ENCODE results near the gene SH3TC1.

Gene SH3TC1

DNA sequence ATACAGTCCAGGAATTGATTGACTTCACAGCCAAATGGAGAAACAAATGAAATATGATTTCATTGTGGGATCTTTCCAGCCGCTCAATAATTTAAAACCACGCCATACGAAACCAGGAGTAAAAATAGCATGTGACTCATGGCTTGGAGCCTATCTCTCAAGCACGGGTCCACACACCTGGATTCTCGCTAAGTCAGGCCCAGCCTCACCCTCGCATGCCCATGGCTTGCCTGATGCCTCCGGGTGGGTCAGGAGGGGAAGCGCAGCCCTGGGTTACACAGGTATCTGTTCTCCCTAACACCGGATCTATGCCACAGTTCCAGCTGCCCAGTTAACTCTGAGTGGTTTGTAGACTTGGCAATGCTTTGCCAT lies 34.9 kb upstream of the SH3TC1 start:
- DNase-seq: no peak

DNA sequence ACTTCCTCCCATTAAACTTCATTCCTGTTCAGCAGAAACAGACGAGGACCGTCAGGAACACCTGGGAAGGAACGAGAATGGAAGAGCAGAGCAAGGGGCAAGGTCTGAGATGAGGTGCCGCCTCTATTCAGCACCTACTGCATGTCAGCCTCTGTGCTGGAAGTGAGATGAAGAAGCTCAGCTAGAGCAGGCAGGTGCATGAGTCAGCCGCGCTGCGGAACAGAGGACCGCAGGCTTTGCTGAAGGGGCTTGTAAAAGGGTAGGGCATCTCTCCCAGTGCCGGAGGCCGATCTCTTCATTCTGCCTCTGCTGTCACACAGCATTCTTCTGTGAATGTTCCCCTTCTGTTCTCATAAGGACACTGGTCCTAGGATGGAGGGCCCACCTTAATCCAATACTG lies 34.4 kb upstream of the SH3TC1 start:
- DNase-seq: no peak

DNA sequence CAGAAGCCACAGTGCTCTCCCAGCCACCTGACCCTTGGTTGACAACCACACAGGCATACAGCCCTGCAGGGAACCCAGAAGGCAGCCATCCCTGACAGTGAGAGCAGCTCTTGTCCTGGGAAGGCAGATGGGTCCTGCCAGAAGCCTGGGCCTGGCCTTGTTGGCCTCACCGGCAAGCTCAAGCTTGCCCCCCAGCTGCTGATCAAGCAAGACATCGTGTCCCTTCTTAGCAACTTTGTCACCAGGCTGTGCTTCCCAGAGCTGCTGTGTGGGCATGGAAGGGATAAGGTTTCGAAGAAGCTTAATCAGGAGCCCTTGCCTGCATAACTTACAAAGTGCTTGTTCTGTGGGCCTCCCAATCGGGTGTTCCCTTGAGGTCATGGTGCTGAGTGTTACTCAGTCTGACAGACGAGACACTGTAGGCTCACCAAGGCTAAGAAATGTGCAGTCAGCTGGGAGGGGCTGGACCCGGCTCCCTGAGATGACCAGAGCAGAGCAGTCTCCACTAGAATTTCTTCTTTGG lies 33.7 kb upstream of the SH3TC1 start:
- no peak for DNase-seq

DNA sequence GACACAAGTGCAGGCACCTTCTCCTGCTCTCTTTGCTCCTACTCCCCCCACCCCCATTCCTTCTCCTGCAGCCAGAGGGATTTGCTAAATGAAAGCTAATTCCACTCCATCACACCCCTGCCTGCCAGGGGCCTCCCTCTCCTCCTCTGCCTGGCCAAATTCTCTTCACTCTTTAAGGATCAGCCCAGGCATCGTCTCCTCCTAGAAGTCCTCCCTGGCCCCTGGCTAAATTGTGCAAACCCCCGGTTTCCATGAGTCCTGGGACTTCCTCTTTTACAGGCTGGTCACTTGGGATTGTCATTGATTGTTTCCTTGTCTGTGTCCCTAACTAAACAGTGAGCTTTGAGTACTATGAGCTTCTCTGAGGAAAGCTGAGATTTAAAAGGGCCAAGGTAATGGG lies 31.8 kb upstream of the SH3TC1 start:
- no peak for DNase-seq

DNA sequence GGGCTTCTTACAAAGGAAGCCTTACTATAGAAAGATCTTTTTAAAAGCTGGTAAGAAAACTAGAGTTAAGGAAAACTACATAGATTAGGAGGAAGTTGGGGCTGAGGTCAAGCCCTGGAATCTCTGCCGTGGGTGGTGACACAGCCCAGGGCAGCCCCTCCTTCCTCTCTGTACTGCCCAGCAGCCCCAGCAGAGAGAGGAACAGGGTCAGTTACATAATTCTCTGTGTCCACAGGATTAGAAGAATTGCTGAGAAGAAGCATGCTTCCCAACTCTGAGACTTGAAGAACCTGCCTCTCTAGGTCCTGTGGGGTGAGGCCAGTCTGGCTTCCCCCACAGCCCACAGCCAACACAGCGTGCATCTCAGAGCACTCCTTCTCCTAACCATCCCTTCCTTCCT lies 31.3 kb upstream of the SH3TC1 start:
- no peak for DNase-seq

DNA sequence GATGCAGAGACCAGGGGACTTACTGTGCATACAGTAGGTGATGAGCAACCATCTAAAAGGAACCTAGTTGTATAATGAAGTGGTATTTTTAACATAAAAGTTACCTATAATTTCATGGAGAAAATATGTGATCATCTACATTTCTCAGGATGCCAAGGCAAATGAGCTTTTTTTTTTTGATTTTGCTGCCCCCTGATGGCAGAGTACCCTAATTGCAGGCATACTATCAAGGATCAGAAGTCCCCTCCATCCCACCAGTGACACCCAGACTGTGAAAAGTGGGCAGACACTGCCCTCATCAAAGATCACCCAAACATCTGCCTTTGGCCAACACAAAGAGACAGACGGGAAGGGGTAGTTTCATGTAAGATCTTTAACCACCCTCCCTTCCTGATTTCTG lies 30.9 kb upstream of the SH3TC1 start:
- no peak for DNase-seq

DNA sequence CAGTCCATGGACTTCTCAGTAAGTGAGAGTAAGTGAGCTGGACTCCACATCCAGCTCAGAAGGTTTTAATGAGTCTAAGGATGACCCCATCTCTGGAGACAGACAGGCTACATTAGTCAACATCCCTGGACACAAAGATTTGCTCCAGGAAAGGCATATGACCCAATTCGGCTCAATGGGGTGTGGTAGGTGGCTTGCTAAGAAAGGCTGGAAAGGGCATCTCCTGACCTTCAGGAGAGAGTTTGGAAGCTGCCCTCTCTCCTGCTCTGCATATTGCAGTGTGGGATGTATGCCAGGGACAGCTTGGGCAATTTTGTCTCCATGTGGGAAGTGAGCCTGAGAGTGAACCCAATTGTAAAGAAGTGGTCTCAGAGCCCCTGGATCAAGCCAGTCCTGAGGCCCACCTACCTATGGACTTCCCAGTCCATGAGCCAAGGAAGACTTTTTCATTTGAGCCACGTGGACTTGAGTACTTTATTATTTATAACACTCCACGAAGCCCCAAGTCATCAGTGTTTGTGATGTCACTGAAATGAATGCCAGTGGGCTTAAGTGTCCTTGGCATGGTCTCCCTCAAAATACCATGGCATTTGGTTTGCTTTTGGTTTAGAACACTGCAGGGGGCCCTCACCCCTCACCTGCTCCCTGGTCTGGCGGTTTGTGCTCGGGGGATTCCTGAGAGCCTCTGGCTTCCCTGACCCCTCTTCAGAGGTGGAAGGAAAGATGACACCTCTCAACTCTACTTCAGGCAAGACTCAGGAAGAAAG lies 30.1 kb upstream of the SH3TC1 start:
- DNase-seq: no peak

DNA sequence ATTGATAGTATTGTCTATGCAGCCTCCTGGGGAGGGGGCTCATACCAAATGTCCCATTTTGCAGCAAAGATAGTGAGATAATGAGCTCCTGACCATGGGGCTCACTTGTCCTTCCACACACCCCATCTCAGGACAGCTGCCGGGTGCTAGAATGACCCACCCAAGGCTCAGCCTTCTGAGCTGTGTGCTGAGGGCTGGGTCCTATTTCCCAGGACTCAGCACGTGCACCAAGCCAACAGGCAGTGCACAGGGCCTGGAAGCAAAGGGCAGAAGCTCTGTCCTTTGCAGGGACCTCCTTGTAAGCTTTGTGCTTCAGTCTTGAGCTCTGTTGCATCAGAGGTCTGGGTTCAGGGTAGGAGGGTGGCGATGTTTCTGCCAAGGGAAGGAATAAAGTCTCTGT lies 29.3 kb upstream of the SH3TC1 start:
- DNase-seq: no peak

DNA sequence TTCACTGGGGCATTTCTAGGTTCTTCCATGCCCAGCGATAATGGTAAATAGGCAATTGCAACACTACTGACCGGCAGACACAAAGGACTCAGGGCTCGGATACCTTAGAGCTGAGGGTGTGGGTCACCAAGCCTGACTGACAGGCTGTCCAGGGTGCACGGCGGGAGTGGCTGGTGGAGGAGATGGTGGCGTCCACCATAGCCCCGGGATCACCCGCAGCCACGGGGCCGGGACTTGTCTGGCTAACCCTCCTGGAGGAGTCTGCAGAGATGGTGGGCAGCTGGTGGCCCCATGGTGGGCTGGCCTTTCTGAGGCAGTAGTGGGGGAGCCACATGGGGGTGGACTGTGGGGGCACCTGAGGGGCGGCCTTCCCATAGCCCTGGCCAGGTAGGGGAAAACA lies 28.7 kb upstream of the SH3TC1 start:
- no peak for DNase-seq

DNA sequence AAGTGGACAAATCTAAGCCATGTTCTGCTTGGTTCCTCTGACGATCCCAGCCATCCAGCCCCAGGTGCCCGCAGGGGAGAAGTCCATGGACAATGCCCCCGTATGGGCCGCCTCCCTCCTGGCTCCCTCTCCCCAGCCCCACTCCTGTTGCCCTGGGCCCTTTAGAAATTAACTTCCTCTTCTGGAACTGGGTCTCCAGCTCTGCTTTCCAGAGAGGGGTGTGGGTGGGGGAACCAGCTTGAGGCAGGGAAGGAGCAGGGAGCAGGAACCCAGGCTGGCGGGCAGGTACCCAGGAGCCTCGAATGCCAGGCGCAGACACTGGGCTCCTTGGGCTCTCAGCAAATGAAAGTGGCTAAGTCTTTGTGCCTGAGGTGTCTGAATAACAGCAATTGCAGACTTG lies 27.8 kb upstream of the SH3TC1 start:
- no peak for DNase-seq

DNA sequence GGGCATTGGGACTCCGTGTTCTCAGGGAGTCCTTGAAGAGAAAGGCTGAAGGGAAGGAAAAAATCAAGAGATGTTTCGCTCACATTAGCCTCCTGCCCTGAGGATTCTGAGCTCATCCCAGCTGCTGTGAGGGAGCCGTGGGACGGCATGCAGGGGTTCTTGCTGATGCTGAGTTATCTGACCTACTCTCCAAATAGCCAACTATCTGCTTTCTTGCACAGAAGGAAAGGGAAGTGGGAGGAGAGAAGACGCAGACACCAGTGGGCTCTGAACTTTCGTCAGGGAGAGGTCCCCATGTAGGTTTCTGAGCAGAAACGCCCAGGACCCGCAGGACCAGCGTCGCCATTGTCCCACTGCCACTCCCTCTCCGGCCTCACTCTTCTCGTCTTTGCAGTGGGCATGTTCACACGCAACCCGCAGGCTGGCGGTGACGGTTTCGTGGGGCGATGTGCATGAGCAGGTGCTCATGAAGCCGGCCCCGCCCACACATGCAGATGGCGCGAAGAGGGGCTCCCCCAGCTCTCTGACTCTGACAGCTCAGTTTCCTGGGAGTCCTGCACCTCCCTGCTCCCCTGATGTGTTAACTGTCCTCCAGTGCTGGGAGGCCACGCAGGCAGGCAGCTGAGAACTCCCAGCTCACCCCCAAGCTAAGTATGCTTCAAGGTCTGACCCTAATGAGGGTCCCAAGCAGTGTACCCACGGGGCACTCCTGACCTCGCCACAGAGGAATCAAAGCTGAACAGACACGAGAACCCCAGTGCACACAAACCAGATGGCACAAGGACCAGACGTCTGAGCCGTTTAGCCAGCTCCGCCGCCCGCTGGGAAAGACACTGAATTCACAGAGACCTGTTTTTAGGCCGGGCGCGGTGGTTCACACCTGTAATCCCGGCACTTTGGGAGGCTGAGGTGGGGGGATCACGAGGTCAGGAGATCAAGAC lies 26.8 kb upstream of the SH3TC1 start:
- DNase-seq: no peak

DNA sequence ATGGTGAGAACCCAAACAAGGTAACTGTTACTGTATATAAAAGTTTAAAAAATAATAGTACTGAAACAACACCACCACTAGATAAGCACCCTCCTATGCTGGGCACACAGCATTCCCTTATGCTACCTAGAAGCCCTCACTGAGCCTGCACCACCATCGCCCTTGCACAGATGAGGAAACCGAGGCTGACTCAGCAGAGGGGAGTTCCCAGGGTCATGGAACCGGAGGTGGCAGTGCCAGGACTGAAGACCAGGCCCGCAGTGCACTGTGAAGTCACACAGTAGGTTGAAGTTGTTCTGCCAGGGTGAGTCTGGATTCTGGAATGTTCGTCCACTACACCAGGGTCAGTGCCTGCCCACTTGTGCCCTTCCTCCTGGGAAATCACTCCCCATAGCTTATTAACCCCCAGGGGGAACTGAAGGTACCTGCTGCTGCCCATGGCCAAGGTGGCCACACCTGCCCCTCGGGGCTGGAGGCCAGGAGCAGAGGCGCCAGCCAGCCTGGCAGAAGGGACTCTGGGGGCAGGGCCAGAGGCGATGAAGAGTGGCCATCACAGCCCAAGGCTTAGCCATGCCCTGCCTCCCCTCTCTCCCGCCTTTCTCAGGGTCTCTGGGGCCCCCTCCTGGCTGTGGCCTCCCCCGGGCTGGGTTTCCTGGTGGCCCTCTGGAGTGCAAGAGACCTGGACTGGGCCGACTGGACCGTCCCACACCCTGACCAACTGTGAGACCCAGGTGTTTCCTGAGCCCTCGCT lies 25.4 kb upstream of the SH3TC1 start:
- no peak for DNase-seq

DNA sequence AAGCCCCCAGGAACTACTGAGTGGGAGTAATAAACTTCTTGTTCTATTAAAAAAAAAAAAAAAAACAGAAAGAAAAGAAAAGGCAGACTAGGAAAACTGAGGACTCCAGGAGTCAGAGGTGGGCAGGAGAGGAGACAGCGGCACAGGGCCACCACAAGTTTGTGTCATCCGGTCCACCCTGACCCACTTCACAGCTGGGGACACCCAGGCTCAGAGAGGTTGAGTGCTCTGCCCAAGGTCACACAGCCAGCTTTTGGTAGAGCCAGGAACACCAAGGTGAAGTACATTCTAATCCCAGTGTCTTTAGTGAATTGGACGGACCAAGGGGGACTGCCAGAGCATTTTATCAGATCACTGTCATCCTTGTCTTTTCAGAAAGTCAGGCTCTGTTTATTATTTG lies 24.1 kb upstream of the SH3TC1 start:
- no peak for DNase-seq

DNA sequence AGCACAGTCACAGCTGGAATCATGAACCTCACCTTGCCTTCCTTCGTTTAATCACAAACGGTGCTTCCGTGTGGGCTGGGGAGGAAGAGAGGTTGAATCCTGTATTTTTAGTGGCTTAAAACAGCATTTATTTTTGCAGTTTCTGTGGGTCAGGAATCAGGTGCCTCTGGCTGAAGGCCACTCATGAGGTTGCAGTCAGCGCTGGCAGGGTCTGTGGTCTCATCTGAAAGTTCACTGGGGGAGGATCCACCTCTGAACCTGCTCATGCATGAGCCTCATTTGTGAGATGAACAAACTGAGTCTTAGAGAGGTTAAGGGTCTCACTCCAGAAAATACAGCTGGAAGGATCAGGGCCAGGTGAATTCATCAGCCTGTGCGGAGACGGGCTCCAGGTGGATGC lies 23.4 kb upstream of the SH3TC1 start:
- DNase-seq: no peak

DNA sequence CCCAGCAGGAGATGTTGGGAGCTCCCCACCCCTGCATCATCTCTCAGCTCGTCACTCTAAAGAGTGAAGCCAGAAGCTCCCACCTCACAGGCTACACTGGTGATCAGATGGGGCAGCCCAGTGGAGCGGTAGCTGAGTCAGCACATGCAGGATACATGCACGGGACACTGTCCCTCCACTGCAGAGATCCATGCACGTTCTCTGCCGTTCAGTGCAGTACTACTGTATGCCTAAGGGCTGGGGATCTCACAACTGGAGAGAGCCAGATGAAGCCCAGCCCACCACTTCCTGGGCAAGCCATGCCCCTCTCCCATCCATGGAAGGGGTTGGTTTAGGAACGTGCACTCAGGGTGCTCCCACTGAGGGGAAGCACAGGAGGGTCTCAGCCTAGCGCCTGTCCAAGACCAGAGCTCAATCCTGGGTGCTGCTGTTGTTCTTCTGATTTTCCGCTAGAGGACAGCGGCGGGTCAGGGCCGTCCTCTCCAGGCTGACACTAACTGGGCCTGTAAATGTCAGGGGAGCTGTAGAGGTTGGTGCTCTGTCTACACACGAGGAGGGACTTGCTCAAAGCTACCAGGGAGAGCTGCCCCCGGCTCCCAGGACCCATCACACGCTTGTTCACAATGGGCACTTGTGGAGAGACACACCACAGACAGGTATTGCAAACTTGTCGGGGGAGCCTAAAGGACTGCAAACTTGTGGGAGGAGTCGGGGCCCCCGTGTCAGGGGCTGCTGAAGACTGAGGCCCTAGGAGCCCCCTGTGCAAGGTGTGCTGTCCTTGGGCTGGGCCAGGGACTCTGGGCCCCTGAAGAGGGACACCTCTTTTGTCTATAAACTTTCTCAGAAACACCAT lies 22.3 kb upstream of the SH3TC1 start:
- peak; percentile 67 for DNase-seq

DNA sequence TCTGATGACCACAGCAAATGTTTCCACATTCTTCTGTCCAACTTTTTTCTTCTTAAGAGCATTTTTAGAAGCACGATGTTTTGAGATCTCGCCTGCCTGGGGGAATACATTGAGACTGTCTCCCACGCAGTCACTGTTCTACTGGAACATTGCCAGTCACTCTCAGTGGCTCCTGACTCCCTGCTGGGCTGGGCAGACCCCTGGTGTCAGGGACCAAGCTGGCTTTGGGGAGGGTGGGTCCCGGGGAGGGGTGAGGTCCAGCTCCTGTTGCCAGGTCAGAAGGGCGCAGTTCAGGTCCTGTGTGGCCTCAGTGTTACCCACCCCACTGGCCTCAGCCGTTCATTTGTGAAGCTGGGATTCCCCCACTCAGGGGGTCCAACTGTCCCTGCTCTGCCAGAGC lies 21.5 kb upstream of the SH3TC1 start:
- DNase-seq: no peak

DNA sequence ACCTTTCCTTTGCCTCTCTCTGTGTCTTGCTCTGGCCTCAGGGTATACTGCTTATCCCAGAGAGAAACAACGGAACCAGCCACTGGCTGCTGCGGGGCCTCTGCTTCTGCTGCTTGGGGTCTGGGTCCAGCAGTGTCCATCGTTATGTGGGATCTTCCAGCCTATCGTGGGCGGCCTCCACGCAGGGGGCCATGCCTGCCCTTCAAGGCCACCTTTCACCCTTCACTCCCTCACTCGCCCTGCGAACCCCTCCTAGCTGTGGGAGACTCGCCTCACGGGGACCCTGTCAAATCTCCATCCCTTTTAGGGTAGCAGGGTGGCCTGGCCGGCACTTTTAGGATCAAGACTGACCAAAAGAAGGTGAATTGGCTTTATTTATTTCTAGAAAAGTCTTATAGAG lies 21.1 kb upstream of the SH3TC1 start:
- no peak for DNase-seq

DNA sequence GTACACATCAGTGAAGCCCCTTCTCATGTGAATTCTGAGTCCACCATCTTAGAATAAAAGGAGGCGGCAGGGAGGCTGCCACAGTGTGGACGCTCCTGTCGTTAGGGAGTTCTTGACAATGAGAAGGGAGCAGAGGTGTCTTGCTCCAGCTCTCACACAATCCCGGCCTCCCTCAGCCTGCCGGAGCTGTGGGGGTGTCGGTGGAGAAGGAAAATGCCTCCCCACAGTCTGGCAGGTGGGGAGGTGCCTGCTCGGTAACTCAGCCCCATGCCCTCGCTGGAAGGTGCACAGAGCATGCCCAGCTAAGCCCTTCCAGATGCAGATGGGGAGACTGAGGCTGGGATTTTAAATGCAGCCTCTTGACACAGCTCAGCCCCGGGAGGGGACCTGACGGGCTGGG lies 20.0 kb upstream of the SH3TC1 start:
- DNase-seq: no peak

DNA sequence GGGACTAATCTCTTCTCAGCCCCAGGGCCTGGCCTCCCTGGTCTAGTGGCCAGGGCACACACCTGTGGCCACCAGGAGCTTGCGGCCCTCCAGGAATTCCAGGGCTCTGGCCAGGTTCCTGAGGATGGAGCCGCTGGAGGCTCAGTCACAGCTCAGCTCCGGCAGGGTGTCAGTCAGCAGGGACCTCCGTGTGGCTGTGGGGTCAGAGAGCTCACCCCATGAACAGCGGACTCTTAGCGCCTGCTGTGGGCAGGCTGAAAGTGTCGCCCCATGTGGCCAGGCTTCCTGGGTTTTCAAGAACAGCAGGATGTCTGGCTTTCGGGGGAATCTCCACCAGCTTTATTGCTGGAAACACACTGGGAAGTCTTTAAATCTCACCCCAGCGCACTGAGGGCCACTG lies 19.3 kb upstream of the SH3TC1 start:
- DNase-seq: no peak

DNA sequence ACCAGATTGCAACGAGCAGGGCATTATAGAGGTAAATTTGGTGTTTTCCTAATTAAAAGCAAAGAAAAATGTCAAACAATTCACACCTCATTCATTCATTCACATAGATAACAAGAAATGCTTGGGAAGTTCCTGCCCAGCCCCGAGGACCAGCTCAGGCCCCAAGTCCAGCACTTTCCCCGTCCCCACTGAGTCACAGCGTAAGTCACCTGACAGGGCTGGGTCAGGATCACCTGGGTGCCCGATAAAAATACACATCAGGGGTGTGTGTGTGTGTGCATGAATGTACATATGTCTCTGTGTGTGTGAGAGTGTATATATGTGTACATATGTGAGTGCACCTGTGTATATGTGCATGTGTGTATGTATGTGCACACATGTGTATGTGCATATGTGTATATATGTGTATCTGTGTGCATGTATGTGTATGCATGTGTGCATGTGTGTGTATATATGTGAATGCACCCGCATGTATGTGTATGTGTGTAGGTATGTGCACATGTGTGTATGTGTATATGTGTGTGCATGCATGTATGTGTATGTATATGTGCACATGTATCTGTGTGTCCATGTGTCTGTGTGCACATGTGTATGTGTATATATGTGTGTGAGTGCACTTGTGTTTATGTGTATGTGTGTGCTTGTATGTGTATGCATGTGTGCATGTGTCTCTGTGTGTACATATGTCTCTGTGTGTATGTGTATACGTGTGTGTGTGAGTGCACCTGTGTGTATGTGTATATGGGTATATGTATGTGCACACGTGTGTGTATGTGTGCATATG lies 18.6 kb upstream of the SH3TC1 start:
- DNase-seq: no peak

DNA sequence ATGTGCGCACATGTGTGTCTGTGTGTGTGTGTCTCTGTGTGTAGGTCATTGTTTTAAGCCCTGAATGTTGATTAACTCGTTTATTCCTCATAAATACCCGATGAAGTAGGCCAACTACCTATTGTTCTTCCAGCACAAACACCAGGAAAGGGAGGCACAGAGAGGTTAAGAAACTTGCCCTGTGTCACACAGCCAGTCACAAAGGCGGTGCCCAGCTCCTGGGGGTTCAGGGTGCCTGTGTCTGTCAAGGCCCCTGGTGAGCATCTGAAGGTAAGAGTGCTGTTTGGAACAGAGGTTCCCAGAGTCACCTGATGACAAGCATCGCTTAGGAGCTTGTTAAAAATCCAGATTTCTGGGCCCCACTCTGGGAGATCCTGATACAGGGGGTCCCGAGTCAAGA lies 18.0 kb upstream of the SH3TC1 start:
- DNase-seq: no peak

DNA sequence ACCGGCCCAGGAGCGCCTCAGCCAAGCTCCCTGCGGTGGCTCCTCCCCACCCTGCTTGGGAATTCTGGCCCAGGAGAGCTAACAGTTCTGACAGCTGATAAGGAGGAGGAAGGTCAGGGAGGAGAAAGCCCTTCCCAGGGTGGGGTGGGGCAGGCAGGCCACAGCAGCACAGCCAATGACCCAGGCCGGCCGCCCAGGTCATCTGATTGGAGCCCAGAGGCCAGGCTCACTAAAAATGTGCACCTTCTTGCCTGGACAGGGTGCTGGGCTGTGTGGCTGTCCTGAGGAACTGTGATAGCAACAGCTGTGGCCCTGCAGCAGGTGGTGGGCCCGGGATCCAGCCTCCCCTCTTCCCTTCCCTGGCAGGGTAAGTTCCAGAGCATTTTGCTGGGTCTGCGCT lies 17.2 kb upstream of the SH3TC1 start:
- no peak for DNase-seq

All from activated CD8-positive, alpha-beta memory T cell treated with anti-CD3 and anti-CD28 coated beads for 24 hours (primary cell).